CD4-positive, alpha-beta T cell treated with Interferon gamma for 1 hour (primary cell): ENCODE data around the gene PRDX2.

Experiments used
- DNase-seq: peaks from one replicate; pipeline ENCODE4 v3.0.0-alpha.2; 2020

The PRDX2 gene

DNA sequence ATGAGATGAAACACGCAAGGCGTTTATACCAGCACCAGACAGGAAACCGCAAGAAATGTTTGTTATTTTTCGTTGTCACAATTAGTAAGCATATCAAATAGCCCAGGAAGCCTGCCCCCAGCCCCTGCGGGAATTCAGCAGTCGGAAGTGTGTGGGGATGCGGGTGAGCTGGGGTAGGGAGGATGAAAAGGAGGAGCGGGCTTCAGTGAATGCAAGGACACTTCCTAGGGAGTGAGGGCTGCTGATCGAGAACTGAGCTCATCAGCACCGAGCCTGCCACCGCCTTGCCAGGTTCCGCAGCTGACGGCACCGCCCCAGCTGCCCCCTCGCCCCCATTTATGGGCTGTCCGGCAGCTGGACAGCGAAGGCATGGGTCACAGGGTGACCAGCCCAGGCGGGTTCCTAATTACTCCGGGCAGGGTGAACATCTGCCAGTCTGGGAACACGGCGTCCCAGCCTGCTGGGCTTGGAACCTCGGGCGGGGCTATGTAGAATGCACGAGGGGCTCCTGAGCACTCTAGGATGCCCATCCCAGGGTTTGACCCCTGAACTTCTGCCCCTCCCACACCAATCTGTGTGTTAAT lies 51.6 kb downstream of the PRDX2 start:
- no peak for DNase-seq

DNA sequence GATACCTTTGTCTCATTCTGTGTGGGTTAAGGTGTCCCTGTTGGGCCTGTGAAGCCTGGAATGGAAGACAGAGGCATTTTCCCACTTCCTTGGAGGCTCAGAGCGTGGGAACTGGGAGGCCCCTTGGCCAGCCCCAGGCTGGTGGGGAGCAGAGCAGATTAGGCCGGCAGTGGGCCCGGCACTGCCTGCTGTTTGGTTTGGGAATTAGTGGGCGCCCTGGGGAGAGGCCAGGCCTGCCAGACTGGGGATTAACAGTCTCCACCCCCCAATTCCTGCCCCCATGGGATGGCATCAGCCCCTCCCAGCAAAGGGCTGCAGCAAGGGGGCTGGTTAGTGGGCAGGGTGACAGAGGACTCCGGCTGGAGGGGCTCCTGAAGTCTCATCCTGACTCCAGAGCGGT lies 53.1 kb downstream of the PRDX2 start:
- no peak for DNase-seq
